Measurements from ENCODE around the gene OTUD5. TPM values are rescaled to one million over a fixed set of nuclear protein-coding genes. Genes with fewer than 3 reads are reported as not detected.

Gene OTUD5
- total RNA-seq, 1 experiment from 2014 or later = 62.5 TPM

GRCh38 chrX:48896611-48897011, 60.8 kb downstream of the OTUD5 start:
- no peak overlapping the region for H3K18ac ChIP-seq (ENCODE audit: insufficient read length, low read depth, low read length)
- no peak overlapping the region for H4K91ac ChIP-seq (ENCODE audit: insufficient read length, low read depth, low read length)
- no peaks in the 10 kb centered on the region for H3K27me3 ChIP-seq (ENCODE audit: insufficient read depth, low read length)
- no peak overlapping the region for H2BK20ac ChIP-seq (ENCODE audit: low read depth, low read length, poor library complexity, severe bottlenecking)
- H3K9me3 Mint-ChIP-seq = peaks cover 76 to 81% of the 10 kb centered on the region in 2 experiments
- H2BK12ac ChIP-seq (ENCODE audit: insufficient read length, low read depth, low read length) = no peak overlapping the region
- no peak overlapping the region for H2BK120ac ChIP-seq (ENCODE audit: low read depth, low read length, poor library complexity, severe bottlenecking)
- peaks cover 10% of the 10 kb centered on the region for H3K23me2 ChIP-seq (ENCODE audit: insufficient read length, low read depth, low read length, poor library complexity, severe bottlenecking)
- no peaks in the 10 kb centered on the region for H4K20me1 ChIP-seq (ENCODE audit: control insufficient read depth, insufficient read depth, insufficient read length)
- H3K14ac ChIP-seq (ENCODE audit: insufficient read depth, low read length) = no peak overlapping the region; the same call in 1 of the 2 replicates
- no peak overlapping the region for H3K56ac ChIP-seq (ENCODE audit: insufficient read length, low read depth, low read length)
- H2BK5ac ChIP-seq (ENCODE audit: insufficient read length, low read length) = no peak overlapping the region
- no peak overlapping the region; the same call in 1 of the 2 replicates for H2BK15ac ChIP-seq (ENCODE audit: low read depth, low read length)
- no CpG with 5 or more reads among the region's 9 CpGs for WGBS (ENCODE audit: extremely low coverage, insufficient read length, low lambda C conversion rate)
- H3K79me2 ChIP-seq (ENCODE audit: insufficient read depth, low read length) = no peaks in the 10 kb centered on the region; the same call in 1 of the 2 replicates
- no peak overlapping the region for H3T11ph ChIP-seq (ENCODE audit: low read length)
- TF ChIP-seq CTCF (conservative IDR thresholded peaks at IDR 0.05) = no peak
- no peaks in the 10 kb centered on the region for H3K4me1 ChIP-seq (ENCODE audit: insufficient read depth, low read length)
- H3K9ac ChIP-seq (ENCODE audit: extremely low read depth, insufficient read length, low read length) = peak overlapping the region; percentile 75
- H2AK5ac ChIP-seq (ENCODE audit: insufficient read length, low read length) = no peak overlapping the region
- H3K36me3 Mint-ChIP-seq (ENCODE audit: insufficient read depth in 1 of 3, low read depth in 3 of 3) = peaks cover 27 to 48% (median 36%) of the 10 kb centered on the region in 3 experiments
- no peak overlapping the region for H2AFZ ChIP-seq (ENCODE audit: low read length)
- peak overlapping the region in 2 of 3 experiments; percentile 94 to 96; a peak in 3 of 7 replicates for H3K27ac Mint-ChIP-seq
- no peak for DNase-seq
- H3K79me1 ChIP-seq (ENCODE audit: insufficient read depth, low read depth, low read length, poor library complexity, severe bottlenecking) = peaks cover 3% of the 10 kb centered on the region
- peaks cover 0 to 8% of the 10 kb centered on the region in 2 experiments; a peak in 2 of 4 replicates for H3K4me1 Mint-ChIP-seq
- no peak overlapping the region for H3K23ac ChIP-seq (ENCODE audit: insufficient read length, low read depth, low read length)
- H3K4ac ChIP-seq (ENCODE audit: low read depth, low read length) = no peak overlapping the region
- H4K5ac ChIP-seq (ENCODE audit: insufficient read length, low read depth, low read length) = no peak overlapping the region
- H3K4me3 Mint-ChIP-seq = peak overlapping the region; percentile 76 to 94
- peak overlapping the region; percentile 79 for H3K4me2 ChIP-seq (ENCODE audit: insufficient read depth, insufficient read length, low read length)
- H3K27ac ChIP-seq (ENCODE audit: insufficient read length, low read depth, low read length) = peak overlapping the region; percentile 91
- H4K8ac ChIP-seq (replicated peaks; ENCODE audit: insufficient read length, low read depth, low read length) = no peak overlapping the region
- peaks cover 1% of the 10 kb centered on the region; the same call in 1 of the 2 replicates for H3K27me3 Mint-ChIP-seq (ENCODE audit: low read depth)
- no peaks in the 10 kb centered on the region for H3K9me3 ChIP-seq (ENCODE audit: control insufficient read depth, low read depth, low read length)
